ENCODE results near the gene C10orf53.

- TF ChIP-seq EZH2 (IDR thresholded peaks at IDR 0.05; ENCODE audit: borderline replicate concordance) (no peak), CTCF (IDR thresholded peaks at IDR 0.05; ENCODE audit: poor library complexity) (no peak), EZH2phosphoT487 (IDR thresholded peaks at IDR 0.05; ENCODE audit: low read depth, severe bottlenecking, unreplicated experiment) (no peak)
These were observed 56.6 kb downstream of the C10orf53 start for GRCh38 chr10:49735848-49736563.

All from hepatocyte (in vitro differentiated cells).